ENCODE results near the gene OSBPL2.

OSBPL2 gene

GRCh38 chr20:62253398-62253797 lies 15.1 kb downstream of the OSBPL2 start:
- DNase-seq (ENCODE audit: low read depth in 2 of 3, low spot score in 2 of 3): no peak

GRCh38 chr20:62254021-62254724 lies 15.9 kb downstream of the OSBPL2 start:
- DNase-seq (ENCODE audit: low read depth in 2 of 3, low spot score in 2 of 3): no peak

GRCh38 chr20:62255976-62256375 lies 17.7 kb downstream of the OSBPL2 start:
- DNase-seq (ENCODE audit: low read depth in 2 of 3, low spot score in 2 of 3): no peak

GRCh38 chr20:62258499-62259293 lies 20.4 kb downstream of the OSBPL2 start:
- no peak for DNase-seq (ENCODE audit: low read depth in 2 of 3, low spot score in 2 of 3)

GRCh38 chr20:62259294-62259565 lies 20.9 kb downstream of the OSBPL2 start:
- no peak for DNase-seq (ENCODE audit: low read depth in 2 of 3, low spot score in 2 of 3)

- no peak for DNase-seq (ENCODE audit: low read depth in 2 of 3, low spot score in 2 of 3)
Measured at GRCh38 chr20:62262064-62262463, 23.7 kb downstream of the OSBPL2 start.

- DNase-seq (ENCODE audit: low read depth in 2 of 3, low spot score in 2 of 3): no peak
Measured at GRCh38 chr20:62263396-62263795, 25.1 kb downstream of the OSBPL2 start.

- DNase-seq (ENCODE audit: low read depth in 2 of 3, low spot score in 2 of 3): no peak
Measured at GRCh38 chr20:62265365-62265764, 27.0 kb downstream of the OSBPL2 start.

- DNase-seq (ENCODE audit: low read depth in 2 of 3, low spot score in 2 of 3): no peak
Measured at GRCh38 chr20:62266340-62266739, 28.0 kb downstream of the OSBPL2 start.

- no peak for DNase-seq (ENCODE audit: low read depth in 2 of 3, low spot score in 2 of 3)
Measured at GRCh38 chr20:62266851-62267250, 28.5 kb downstream of the OSBPL2 start.

- DNase-seq (ENCODE audit: low read depth in 2 of 3, low spot score in 2 of 3): no peak
Measured at GRCh38 chr20:62267543-62267942, 29.2 kb downstream of the OSBPL2 start.

- no peak for DNase-seq (ENCODE audit: low read depth in 2 of 3, low spot score in 2 of 3)
Measured at GRCh38 chr20:62268228-62268900, 30.0 kb downstream of the OSBPL2 start.

- no peak for DNase-seq (ENCODE audit: low read depth in 2 of 3, low spot score in 2 of 3)
Measured at GRCh38 chr20:62269378-62269777, 31.1 kb downstream of the OSBPL2 start.

GRCh38 chr20:62269871-62270270 lies 31.6 kb downstream of the OSBPL2 start:
- no peak for DNase-seq (ENCODE audit: low read depth in 2 of 3, low spot score in 2 of 3)

GRCh38 chr20:62272200-62272599 lies 33.9 kb downstream of the OSBPL2 start:
- no peak for DNase-seq (ENCODE audit: low read depth in 2 of 3, low spot score in 2 of 3)

- DNase-seq (ENCODE audit: low read depth in 2 of 3, low spot score in 2 of 3): no peak
Measured at GRCh38 chr20:62273416-62273815, 35.1 kb downstream of the OSBPL2 start.

- no peak for DNase-seq (ENCODE audit: low read depth in 2 of 3, low spot score in 2 of 3)
Measured at GRCh38 chr20:62274332-62274950, 36.1 kb downstream of the OSBPL2 start.

- no peak for DNase-seq (ENCODE audit: low read depth in 2 of 3, low spot score in 2 of 3)
Measured at GRCh38 chr20:62275219-62275618, 36.9 kb downstream of the OSBPL2 start.

GRCh38 chr20:62276439-62276838 lies 38.1 kb downstream of the OSBPL2 start:
- no peak for DNase-seq (ENCODE audit: low read depth in 2 of 3, low spot score in 2 of 3)

GRCh38 chr20:62277253-62277652 lies 38.9 kb downstream of the OSBPL2 start:
- no peak for DNase-seq (ENCODE audit: low read depth in 2 of 3, low spot score in 2 of 3)

- no peak for DNase-seq (ENCODE audit: low read depth in 2 of 3, low spot score in 2 of 3)
Measured at GRCh38 chr20:62280303-62280702, 42.0 kb downstream of the OSBPL2 start.

Data from activated CD8-positive, alpha-beta memory T cell treated with anti-CD3 and anti-CD28 coated beads for 48 hours (primary cell).